ENCODE results near the gene MAPK12. TPM values are rescaled to one million over a fixed set of nuclear protein-coding genes. Genes with fewer than 3 reads are reported as not detected.

Gene MAPK12
- total and polyA plus RNA-seq, 2 of the 4 experiments (the other 2 are of a cell fraction) = 41.0 to 56.3 TPM

- no peak for TF ChIP-seq USF2 (IDR thresholded peaks at IDR 0.05; ENCODE audit: low read depth, low read length)
Observed at GRCh38 chr22:50219800-50220602, 41.5 kb downstream of the MAPK12 start (continued).

GRCh38 chr22:50218996-50219727, 42.3 kb downstream of the MAPK12 start:
- H3K56ac ChIP-seq (ENCODE audit: extremely low read depth, insufficient read depth, low read length) = no peak overlapping the region
- H4K20me1 ChIP-seq (ENCODE audit: insufficient read depth, low read length) = peaks cover 41% of the 10 kb centered on the region
- no peak overlapping the region for H3K27ac ChIP-seq (ENCODE audit: insufficient read depth, low read length)
- H3K4me3 ChIP-seq (ENCODE audit: insufficient read depth, low read depth, low read length) = no peak overlapping the region
- TF ChIP-seq CHD1 (IDR thresholded peaks at IDR 0.05; ENCODE audit: low read depth, low read length) (no peak), NFE2L2 (IDR thresholded peaks at IDR 0.05; ENCODE audit: low read depth, low read length) (no peak), CEBPB (IDR thresholded peaks at IDR 0.05; ENCODE audit: low read depth, low read length) (no peak), MXI1 (IDR thresholded peaks at IDR 0.05; ENCODE audit: borderline replicate concordance, low read depth, low read length) (peak; percentile 86; the same call in 1 of the 2 replicates), BHLHE40 (IDR thresholded peaks at IDR 0.05; ENCODE audit: low read depth, low read length) (peak; percentile 98), USF2 (IDR thresholded peaks at IDR 0.05; ENCODE audit: low read depth, low read length) (peak; percentile 89), SMC3 (IDR thresholded peaks at IDR 0.05; ENCODE audit: low read depth, low read length) (no peak)
- ChIA-PET POLR2A (ENCODE audit: unreplicated experiment) (no interaction called here), CTCF (no interaction called here)
- H2AK5ac ChIP-seq (ENCODE audit: low read depth, low read length) = no peak overlapping the region
- ATAC-seq (ENCODE audit: low read depth) (peak; percentile 76), DNase-seq (peak; percentile 74)
- no peak overlapping the region for H3K23ac ChIP-seq (ENCODE audit: low read depth, low read length)
- H2BK15ac ChIP-seq (ENCODE audit: low read depth, low read length) = no peak overlapping the region
- no peak overlapping the region for H4K5ac ChIP-seq (ENCODE audit: low read depth, low read length)
- no peak overlapping the region for H2BK5ac ChIP-seq (ENCODE audit: low read depth, low read length, poor library complexity, severe bottlenecking)
- H3K18ac ChIP-seq (ENCODE audit: low read depth, low read length) = no peak overlapping the region
- peak overlapping the region; percentile 13 for H2AFZ ChIP-seq (replicated peaks; ENCODE audit: low read length, poor library complexity)
- no peak overlapping the region for H2BK120ac ChIP-seq (ENCODE audit: low read depth, low read length)
- WGBS, 2 experiments (ENCODE audit: extremely low coverage in 2 of 2, insufficient read length in 1 of 2) = 76% methylated on average over 27 of the region's 42 CpGs; no CpG with 5 or more reads in 1 of the 2 experiments
- H3K27me3 ChIP-seq (ENCODE audit: control insufficient read depth, insufficient read depth, low read length) = no peaks in the 10 kb centered on the region
- dilution Hi-C loops (cut with HindIII; ENCODE audit: low sequenced_read_pairs, unreplicated experiment) = no loop called here
- intact Hi-C loops (cut with micrococcal nuclease) = no loop called here
- BruUV-seq (replicated peaks) = no TSS peak
- H3K4me1 ChIP-seq (ENCODE audit: control insufficient read depth, insufficient read depth, low read length) = no peaks in the 10 kb centered on the region
- H3K9me3 ChIP-seq (ENCODE audit: control insufficient read depth, insufficient read depth, low read length) = no peaks in the 10 kb centered on the region
- in situ Hi-C loops (cut with MboI; ENCODE audit: low sequenced_read_pairs) = loop anchor here (25.0 kb wide), 1 partner anchor 407 kb away; no protein-coding TSS in a partner anchor
- peaks cover 6% of the 10 kb centered on the region; the same call in 1 of the 2 replicates for H3K9me1 ChIP-seq (ENCODE audit: insufficient read depth, low read length)
- no peak overlapping the region for H3K9ac ChIP-seq (ENCODE audit: low read depth, low read length)
- H3K14ac ChIP-seq (replicated peaks; ENCODE audit: low read depth, low read length) = no peak overlapping the region
- H4K91ac ChIP-seq (ENCODE audit: insufficient read depth, low read depth, low read length) = no peak overlapping the region
- peak overlapping the region; percentile 52 for H2AK9ac ChIP-seq (replicated peaks; ENCODE audit: low read depth, low read length, poor library complexity)
- H4K8ac ChIP-seq (ENCODE audit: low read depth in 2 of 2, low read length in 2 of 2) = no peak overlapping the region
- peaks cover 80% of the 10 kb centered on the region for H3K36me3 ChIP-seq (ENCODE audit: control insufficient read depth, insufficient read depth, low read length)
- H3K4ac ChIP-seq (ENCODE audit: low read depth, low read length) = no peak overlapping the region
- H2BK20ac ChIP-seq (ENCODE audit: low read depth, low read length) = no peak overlapping the region
- H3K79me1 ChIP-seq (ENCODE audit: low read depth in 1 of 2, low read length in 2 of 2) = peaks cover 16 to 22% of the 10 kb centered on the region in 2 experiments
- H3K4me2 ChIP-seq (ENCODE audit: low read depth, low read length) = no peak overlapping the region
